ENCODE measurements around the gene KIFC1. TPM values are rescaled to one million over a fixed set of nuclear protein-coding genes. Genes with fewer than 3 reads are reported as not detected.

Gene KIFC1
- total RNA-seq, 1 donor from 2014 or later = 19.0 TPM

DNA sequence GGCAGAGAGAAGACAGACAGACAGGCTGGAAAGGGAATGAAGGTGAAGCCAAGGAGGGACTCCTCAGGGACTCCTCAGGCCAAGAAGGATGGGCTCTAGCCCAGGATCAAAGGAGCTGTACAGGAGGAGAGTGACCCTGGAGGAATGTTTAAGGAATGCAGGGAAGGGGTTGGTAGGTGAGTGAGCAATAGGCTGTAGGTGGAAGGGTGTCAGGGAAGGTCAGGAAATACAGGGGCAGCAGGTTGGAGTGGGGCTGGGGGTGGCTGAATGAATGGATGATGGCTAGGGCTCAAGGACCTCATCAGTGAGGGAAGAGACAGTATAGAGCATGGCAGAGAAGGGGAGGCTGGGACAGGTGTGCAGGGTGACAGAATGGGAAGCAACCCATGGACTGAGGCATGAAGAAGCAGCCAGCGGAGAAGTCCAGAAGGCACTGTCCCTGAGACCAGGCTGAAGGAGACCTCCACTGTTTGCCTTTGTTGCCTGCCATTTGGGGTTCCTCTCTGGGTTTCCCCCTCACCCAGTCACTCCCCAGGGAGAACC lies 41.4 kb downstream of the KIFC1 start:
- no peak for DNase-seq (ENCODE audit: low spot score)
- peak overlapping the region; percentile 61 for H3K4me3 Mint-ChIP-seq (ENCODE audit: unreplicated experiment)
- H3K9me3 Mint-ChIP-seq (ENCODE audit: unreplicated experiment) = no peaks in the 10 kb centered on the region
- H3K36me3 Mint-ChIP-seq (ENCODE audit: low read depth, unreplicated experiment) = peaks cover 31% of the 10 kb centered on the region
- peaks cover 58% of the 10 kb centered on the region for H3K4me1 Mint-ChIP-seq (ENCODE audit: unreplicated experiment)
- H3K27ac Mint-ChIP-seq (ENCODE audit: unreplicated experiment) = peak overlapping the region; percentile 59
- H3K27me3 Mint-ChIP-seq (ENCODE audit: unreplicated experiment) = peaks cover 12% of the 10 kb centered on the region
- TF ChIP-seq, protein P1, sequence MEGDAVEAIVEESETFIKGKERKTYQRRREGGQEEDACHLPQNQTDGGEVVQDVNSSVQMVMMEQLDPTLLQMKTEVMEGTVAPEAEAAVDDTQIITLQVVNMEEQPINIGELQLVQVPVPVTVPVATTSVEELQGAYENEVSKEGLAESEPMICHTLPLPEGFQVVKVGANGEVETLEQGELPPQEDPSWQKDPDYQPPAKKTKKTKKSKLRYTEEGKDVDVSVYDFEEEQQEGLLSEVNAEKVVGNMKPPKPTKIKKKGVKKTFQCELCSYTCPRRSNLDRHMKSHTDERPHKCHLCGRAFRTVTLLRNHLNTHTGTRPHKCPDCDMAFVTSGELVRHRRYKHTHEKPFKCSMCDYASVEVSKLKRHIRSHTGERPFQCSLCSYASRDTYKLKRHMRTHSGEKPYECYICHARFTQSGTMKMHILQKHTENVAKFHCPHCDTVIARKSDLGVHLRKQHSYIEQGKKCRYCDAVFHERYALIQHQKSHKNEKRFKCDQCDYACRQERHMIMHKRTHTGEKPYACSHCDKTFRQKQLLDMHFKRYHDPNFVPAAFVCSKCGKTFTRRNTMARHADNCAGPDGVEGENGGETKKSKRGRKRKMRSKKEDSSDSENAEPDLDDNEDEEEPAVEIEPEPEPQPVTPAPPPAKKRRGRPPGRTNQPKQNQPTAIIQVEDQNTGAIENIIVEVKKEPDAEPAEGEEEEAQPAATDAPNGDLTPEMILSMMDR (IDR thresholded peaks at IDR 0.05; ENCODE audit: unreplicated experiment) = no peak

GRCh38 chr6:33433544-33434191 lies 42.0 kb downstream of the KIFC1 start:
- TF ChIP-seq, protein P1 (IDR thresholded peaks at IDR 0.05; ENCODE audit: unreplicated experiment) = no peak
- H3K36me3 Mint-ChIP-seq (ENCODE audit: low read depth, unreplicated experiment) = peaks cover 27% of the 10 kb centered on the region
- H3K4me3 Mint-ChIP-seq (ENCODE audit: unreplicated experiment) = peak overlapping the region; percentile 18
- H3K4me1 Mint-ChIP-seq (ENCODE audit: unreplicated experiment) = peaks cover 52% of the 10 kb centered on the region
- DNase-seq (ENCODE audit: low spot score) = no peak
- H3K27ac Mint-ChIP-seq (ENCODE audit: unreplicated experiment) = peak overlapping the region; percentile 55
- peaks cover 8% of the 10 kb centered on the region for H3K27me3 Mint-ChIP-seq (ENCODE audit: unreplicated experiment)
- no peaks in the 10 kb centered on the region for H3K9me3 Mint-ChIP-seq (ENCODE audit: unreplicated experiment)

- TF ChIP-seq, protein P1 (IDR thresholded peaks at IDR 0.05; ENCODE audit: unreplicated experiment) = no peak
- Mint-ChIP-seq H3K27me3 (ENCODE audit: unreplicated experiment) (peaks cover 8% of the 10 kb centered on the region), H3K4me3 (ENCODE audit: unreplicated experiment) (no peak overlapping the region), H3K4me1 (ENCODE audit: unreplicated experiment) (peaks cover 42% of the 10 kb centered on the region), H3K27ac (ENCODE audit: unreplicated experiment) (peak overlapping the region; percentile 74), H3K36me3 (ENCODE audit: low read depth, unreplicated experiment) (peaks cover 36% of the 10 kb centered on the region), H3K9me3 (ENCODE audit: unreplicated experiment) (no peaks in the 10 kb centered on the region)
- no peak for DNase-seq (ENCODE audit: low spot score)
These were observed 43.3 kb downstream of the KIFC1 start for GRCh38 chr6:33434961-33435360.

DNA sequence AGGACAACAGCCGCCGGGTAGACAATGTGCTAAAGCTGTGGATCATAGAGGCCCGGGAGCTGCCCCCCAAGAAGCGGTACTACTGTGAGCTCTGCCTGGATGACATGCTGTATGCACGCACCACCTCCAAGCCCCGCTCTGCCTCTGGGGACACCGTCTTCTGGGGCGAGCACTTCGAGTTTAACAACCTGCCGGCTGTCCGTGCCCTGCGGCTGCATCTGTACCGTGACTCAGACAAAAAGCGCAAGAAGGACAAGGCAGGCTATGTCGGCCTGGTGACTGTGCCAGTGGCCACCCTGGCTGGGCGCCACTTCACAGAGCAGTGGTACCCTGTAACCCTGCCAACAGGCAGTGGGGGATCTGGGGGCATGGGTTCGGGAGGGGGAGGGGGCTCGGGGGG lies 46.0 kb downstream of the KIFC1 start:
- H3K4me3 Mint-ChIP-seq (ENCODE audit: unreplicated experiment) = peak overlapping the region; percentile 63
- TF ChIP-seq, protein P1 (IDR thresholded peaks at IDR 0.05; ENCODE audit: unreplicated experiment) = no peak
- no peak for DNase-seq (ENCODE audit: low spot score)
- no peak overlapping the region for H3K27ac Mint-ChIP-seq (ENCODE audit: unreplicated experiment)
- peaks cover 43% of the 10 kb centered on the region for H3K36me3 Mint-ChIP-seq (ENCODE audit: low read depth, unreplicated experiment)
- H3K4me1 Mint-ChIP-seq (ENCODE audit: unreplicated experiment) = peaks cover 19% of the 10 kb centered on the region
- H3K9me3 Mint-ChIP-seq (ENCODE audit: unreplicated experiment) = no peaks in the 10 kb centered on the region
- peaks cover 9% of the 10 kb centered on the region for H3K27me3 Mint-ChIP-seq (ENCODE audit: unreplicated experiment)

GRCh38 chr6:33438978-33439594 lies 47.5 kb downstream of the KIFC1 start:
- H3K36me3 Mint-ChIP-seq (ENCODE audit: low read depth, unreplicated experiment) = peaks cover 43% of the 10 kb centered on the region
- DNase-seq (ENCODE audit: low spot score) = no peak
- H3K4me3 Mint-ChIP-seq (ENCODE audit: unreplicated experiment) = no peak overlapping the region
- TF ChIP-seq, protein P1 (IDR thresholded peaks at IDR 0.05; ENCODE audit: unreplicated experiment) = no peak
- H3K27ac Mint-ChIP-seq (ENCODE audit: unreplicated experiment) = peak overlapping the region; percentile 77
- H3K9me3 Mint-ChIP-seq (ENCODE audit: unreplicated experiment) = no peaks in the 10 kb centered on the region
- H3K4me1 Mint-ChIP-seq (ENCODE audit: unreplicated experiment) = peaks cover 9% of the 10 kb centered on the region
- peaks cover 6% of the 10 kb centered on the region for H3K27me3 Mint-ChIP-seq (ENCODE audit: unreplicated experiment)

All from endothelial cell (in vitro differentiated cells).